Brain pericyte (primary cell): ENCODE data around the gene ATRN.
A peak's percentile ranks its signal among the peaks of the same experiment; 100 is the strongest.

Source experiments
- DNase-seq: peaks from one replicate; pipeline ENCODE4 v3.0.0-alpha.2; 2012; ENCODE audit warnings: low read depth, low spot score

Gene ATRN

GRCh38 chr20:3627476-3627875 is 156.7 kb downstream of the ATRN start:
- no peak for DNase-seq

GRCh38 chr20:3628502-3629314 is 157.9 kb downstream of the ATRN start:
- no peak for DNase-seq

GRCh38 chr20:3629893-3630292 is 159.1 kb downstream of the ATRN start:
- no peak for DNase-seq

- DNase-seq, result no peak
These were observed 159.6 kb downstream of the ATRN start for GRCh38 chr20:3630429-3630828.

- DNase-seq, result no peak
These were observed 160.7 kb downstream of the ATRN start for GRCh38 chr20:3631534-3631933.

- DNase-seq, result no peak
These were observed 161.6 kb downstream of the ATRN start for GRCh38 chr20:3632311-3633004.

- DNase-seq, result no peak
These were observed 163.2 kb downstream of the ATRN start for GRCh38 chr20:3633913-3634478.

GRCh38 chr20:3635346-3635745 is 164.5 kb downstream of the ATRN start:
- DNase-seq, result no peak

GRCh38 chr20:3640259-3640658 is 169.4 kb downstream of the ATRN start:
- DNase-seq, result no peak

GRCh38 chr20:3645309-3646066 is 174.7 kb downstream of the ATRN start:
- DNase-seq, result no peak

GRCh38 chr20:3646067-3646440 is 175.2 kb downstream of the ATRN start:
- DNase-seq, result peak; percentile 22

- DNase-seq, result peak; percentile 66
These were observed 175.8 kb downstream of the ATRN start for GRCh38 chr20:3646651-3647050.

GRCh38 chr20:3647473-3647872 is 176.7 kb downstream of the ATRN start:
- DNase-seq, result no peak

- DNase-seq, result no peak
These were observed 178.1 kb downstream of the ATRN start for GRCh38 chr20:3648951-3649350.

GRCh38 chr20:3651204-3651962 is 180.6 kb downstream of the ATRN start:
- DNase-seq, result no peak

GRCh38 chr20:3652221-3652620 is 181.4 kb downstream of the ATRN start:
- no peak for DNase-seq

GRCh38 chr20:3652676-3653596 is 182.1 kb downstream of the ATRN start:
- no peak for DNase-seq

GRCh38 chr20:3653921-3654320 is 183.1 kb downstream of the ATRN start:
- no peak for DNase-seq

GRCh38 chr20:3654326-3655130 is 183.7 kb downstream of the ATRN start:
- no peak for DNase-seq

GRCh38 chr20:3655131-3655405 is 184.2 kb downstream of the ATRN start:
- DNase-seq, result no peak
